ENCODE data around the gene HAT1. TPM values are rescaled to one million over a fixed set of nuclear protein-coding genes. Genes with fewer than 3 reads are reported as not detected.

HAT1 gene
- total RNA-seq, 1 experiment from 2014 or later: 74.3 TPM

- no peaks in the 10 kb centered on the region for H3K4me1 ChIP-seq
- no peak overlapping the region for H3K4me3 ChIP-seq (ENCODE audit: low read depth, low read length)
- POLR2A ChIA-PET: no interaction called here
- H3K27me3 ChIP-seq (replicated peaks; ENCODE audit: control insufficient read depth, insufficient read depth, low read length): no peaks in the 10 kb centered on the region
- H3K9me3 ChIP-seq: no peaks in the 10 kb centered on the region
- H3K27ac Mint-ChIP-seq (ENCODE audit: unreplicated experiment): no peak overlapping the region
- no peaks in the 10 kb centered on the region for H3K27me3 Mint-ChIP-seq (ENCODE audit: insufficient read depth, unreplicated experiment)
- H3K9me3 Mint-ChIP-seq (ENCODE audit: unreplicated experiment): no peaks in the 10 kb centered on the region
- DNase-seq: no peak
- TF ChIP-seq, protein P1, sequence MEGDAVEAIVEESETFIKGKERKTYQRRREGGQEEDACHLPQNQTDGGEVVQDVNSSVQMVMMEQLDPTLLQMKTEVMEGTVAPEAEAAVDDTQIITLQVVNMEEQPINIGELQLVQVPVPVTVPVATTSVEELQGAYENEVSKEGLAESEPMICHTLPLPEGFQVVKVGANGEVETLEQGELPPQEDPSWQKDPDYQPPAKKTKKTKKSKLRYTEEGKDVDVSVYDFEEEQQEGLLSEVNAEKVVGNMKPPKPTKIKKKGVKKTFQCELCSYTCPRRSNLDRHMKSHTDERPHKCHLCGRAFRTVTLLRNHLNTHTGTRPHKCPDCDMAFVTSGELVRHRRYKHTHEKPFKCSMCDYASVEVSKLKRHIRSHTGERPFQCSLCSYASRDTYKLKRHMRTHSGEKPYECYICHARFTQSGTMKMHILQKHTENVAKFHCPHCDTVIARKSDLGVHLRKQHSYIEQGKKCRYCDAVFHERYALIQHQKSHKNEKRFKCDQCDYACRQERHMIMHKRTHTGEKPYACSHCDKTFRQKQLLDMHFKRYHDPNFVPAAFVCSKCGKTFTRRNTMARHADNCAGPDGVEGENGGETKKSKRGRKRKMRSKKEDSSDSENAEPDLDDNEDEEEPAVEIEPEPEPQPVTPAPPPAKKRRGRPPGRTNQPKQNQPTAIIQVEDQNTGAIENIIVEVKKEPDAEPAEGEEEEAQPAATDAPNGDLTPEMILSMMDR (IDR thresholded peaks at IDR 0.05; ENCODE audit: insufficient read depth in 1 of 2, low read depth in 1 of 2, low read length in 1 of 2, severe bottlenecking in 1 of 2, unreplicated experiment in 1 of 2): no peak
- H3K36me3 Mint-ChIP-seq (ENCODE audit: insufficient read depth, unreplicated experiment): no peaks in the 10 kb centered on the region
- H3K36me3 ChIP-seq (ENCODE audit: control insufficient read depth, insufficient read depth, low read length): no peaks in the 10 kb centered on the region
- intact Hi-C loops (cut with micrococcal nuclease; ENCODE audit: unreplicated experiment): loop anchor here (10.0 kb wide), 1 partner anchor 75 kb away; the partner anchor contains the start of gene DLX1
- H3K4me3 Mint-ChIP-seq (ENCODE audit: unreplicated experiment): no peak overlapping the region
- H3K4me1 Mint-ChIP-seq (ENCODE audit: low read depth, unreplicated experiment): no peaks in the 10 kb centered on the region
- CTCF ChIA-PET: no interaction called here
- no TSS peak for BruUV-seq (replicated peaks)
Measured at GRCh38 chr2:172009823-172010222, 87.6 kb downstream of the HAT1 start.

- Mint-ChIP-seq H3K9me3 (ENCODE audit: unreplicated experiment) (no peaks in the 10 kb centered on the region), H3K4me1 (ENCODE audit: low read depth, unreplicated experiment) (no peaks in the 10 kb centered on the region), H3K4me3 (ENCODE audit: unreplicated experiment) (no peak overlapping the region), H3K27me3 (ENCODE audit: insufficient read depth, unreplicated experiment) (no peaks in the 10 kb centered on the region), H3K36me3 (ENCODE audit: insufficient read depth, unreplicated experiment) (no peaks in the 10 kb centered on the region), H3K27ac (ENCODE audit: unreplicated experiment) (no peak overlapping the region)
- no peak for DNase-seq
- intact Hi-C loops (cut with micrococcal nuclease; ENCODE audit: unreplicated experiment): no loop called here
- H3K4me1 ChIP-seq: no peaks in the 10 kb centered on the region
- no TSS peak for BruUV-seq (replicated peaks)
- H3K36me3 ChIP-seq (ENCODE audit: control insufficient read depth, insufficient read depth, low read length): no peaks in the 10 kb centered on the region
- ChIA-PET POLR2A (no interaction called here), CTCF (no interaction called here)
- no peaks in the 10 kb centered on the region for H3K27me3 ChIP-seq (replicated peaks; ENCODE audit: control insufficient read depth, insufficient read depth, low read length)
- H3K4me3 ChIP-seq (ENCODE audit: low read depth, low read length): no peak overlapping the region
- H3K9me3 ChIP-seq: no peaks in the 10 kb centered on the region
- TF ChIP-seq, protein P1 (IDR thresholded peaks at IDR 0.05; ENCODE audit: insufficient read depth in 1 of 2, low read depth in 1 of 2, low read length in 1 of 2, severe bottlenecking in 1 of 2, unreplicated experiment in 1 of 2): no peak
Measured at GRCh38 chr2:172011812-172012575, 89.7 kb downstream of the HAT1 start.

DNA sequence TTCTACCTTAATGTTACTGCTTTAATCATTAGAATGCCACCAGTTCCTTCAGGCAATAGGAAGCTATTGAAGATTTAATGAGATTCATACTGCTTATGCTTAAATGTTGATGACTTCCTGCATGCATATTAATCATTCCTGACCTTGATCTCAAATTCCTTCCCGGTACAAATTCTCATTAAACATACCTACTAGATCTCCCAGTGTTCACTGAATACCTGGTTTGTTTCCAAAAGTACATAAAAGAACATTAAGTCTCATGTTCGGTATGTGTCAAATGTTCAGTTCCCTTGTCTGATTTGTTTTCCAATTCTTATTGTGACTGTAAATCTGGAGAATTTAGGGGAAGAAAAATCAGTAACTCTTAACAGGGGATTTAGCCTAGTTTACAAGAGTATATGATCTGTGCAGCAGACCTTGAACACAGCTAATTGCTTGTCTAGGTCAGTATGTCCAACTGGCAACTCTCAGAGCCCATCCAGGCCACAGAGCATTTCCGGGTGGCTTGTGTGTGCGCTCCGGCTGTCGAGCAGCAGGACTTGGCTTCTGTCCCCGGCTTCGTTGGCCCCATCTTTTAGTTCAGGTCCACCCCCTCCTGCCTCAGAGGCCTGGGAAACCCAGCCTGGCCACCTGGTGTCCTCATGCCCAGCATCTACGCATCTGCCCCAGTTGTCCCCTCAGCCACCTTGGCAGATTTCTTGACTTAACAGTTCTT lies 90.6 kb downstream of the HAT1 start:
- Histone ChIP-seq H3K27me3 (replicated peaks; ENCODE audit: control insufficient read depth, insufficient read depth, low read length) (no peaks in the 10 kb centered on the region), H3K4me3 (ENCODE audit: low read depth, low read length) (no peak overlapping the region), H3K4me1 (no peaks in the 10 kb centered on the region), H3K9me3 (no peaks in the 10 kb centered on the region), H3K36me3 (ENCODE audit: control insufficient read depth, insufficient read depth, low read length) (no peaks in the 10 kb centered on the region)
- no peak for DNase-seq
- ChIA-PET POLR2A (no interaction called here), CTCF (no interaction called here)
- intact Hi-C loops (cut with micrococcal nuclease; ENCODE audit: unreplicated experiment): no loop called here
- Mint-ChIP-seq H3K4me3 (ENCODE audit: unreplicated experiment) (no peak overlapping the region), H3K27ac (ENCODE audit: unreplicated experiment) (no peak overlapping the region), H3K36me3 (ENCODE audit: insufficient read depth, unreplicated experiment) (no peaks in the 10 kb centered on the region), H3K27me3 (ENCODE audit: insufficient read depth, unreplicated experiment) (no peaks in the 10 kb centered on the region), H3K4me1 (ENCODE audit: low read depth, unreplicated experiment) (no peaks in the 10 kb centered on the region), H3K9me3 (ENCODE audit: unreplicated experiment) (no peaks in the 10 kb centered on the region)
- TF ChIP-seq, protein P1 (IDR thresholded peaks at IDR 0.05; ENCODE audit: insufficient read depth in 1 of 2, low read depth in 1 of 2, low read length in 1 of 2, severe bottlenecking in 1 of 2, unreplicated experiment in 1 of 2): no peak
- no TSS peak for BruUV-seq (replicated peaks)

Measured in Caco-2 (cell line).